ENCODE measurements around the gene EXO1. TPM values are rescaled to one million over a fixed set of nuclear protein-coding genes. Genes with fewer than 3 reads are reported as not detected.
"Not testable (repeated sequence)": the region's sequence is repeated elsewhere in the genome, so short reads cannot be mapped to it uniquely, and the experiment has no call there.

Gene EXO1
- total RNA-seq, 6 donors from 2014 or later, result 0.59 to 4.3 (median 1.8) TPM; not detected in 1

DNA sequence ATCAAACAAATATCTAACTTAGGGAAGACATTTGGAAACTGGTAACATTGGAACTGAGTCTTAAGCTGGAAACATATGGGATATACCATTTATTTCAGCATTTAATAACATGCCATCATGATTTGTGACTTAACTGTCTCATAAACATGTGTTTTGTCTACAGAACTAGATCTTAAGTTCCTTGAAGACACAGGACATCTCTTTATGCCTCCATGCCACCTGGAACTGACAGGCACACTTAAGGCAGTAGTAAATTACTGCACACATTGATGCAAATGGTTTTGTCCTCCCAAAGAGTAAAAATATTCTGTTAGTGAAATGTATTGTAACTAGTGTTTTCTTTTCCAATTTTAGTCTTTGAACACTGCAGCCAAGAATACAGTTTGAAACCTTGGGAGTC lies 1.6 kb upstream of the EXO1 start:
- ATAC-seq (ENCODE audit: low FRiP score in 2 of 2), result no peak
- H3K9me3 ChIP-seq, result no peaks in the 10 kb centered on the region
- no peak for TF ChIP-seq POLR2AphosphoS5 (IDR thresholded peaks at IDR 0.05)
- no peak for TF ChIP-seq POLR2A (IDR thresholded peaks at IDR 0.05)

DNA sequence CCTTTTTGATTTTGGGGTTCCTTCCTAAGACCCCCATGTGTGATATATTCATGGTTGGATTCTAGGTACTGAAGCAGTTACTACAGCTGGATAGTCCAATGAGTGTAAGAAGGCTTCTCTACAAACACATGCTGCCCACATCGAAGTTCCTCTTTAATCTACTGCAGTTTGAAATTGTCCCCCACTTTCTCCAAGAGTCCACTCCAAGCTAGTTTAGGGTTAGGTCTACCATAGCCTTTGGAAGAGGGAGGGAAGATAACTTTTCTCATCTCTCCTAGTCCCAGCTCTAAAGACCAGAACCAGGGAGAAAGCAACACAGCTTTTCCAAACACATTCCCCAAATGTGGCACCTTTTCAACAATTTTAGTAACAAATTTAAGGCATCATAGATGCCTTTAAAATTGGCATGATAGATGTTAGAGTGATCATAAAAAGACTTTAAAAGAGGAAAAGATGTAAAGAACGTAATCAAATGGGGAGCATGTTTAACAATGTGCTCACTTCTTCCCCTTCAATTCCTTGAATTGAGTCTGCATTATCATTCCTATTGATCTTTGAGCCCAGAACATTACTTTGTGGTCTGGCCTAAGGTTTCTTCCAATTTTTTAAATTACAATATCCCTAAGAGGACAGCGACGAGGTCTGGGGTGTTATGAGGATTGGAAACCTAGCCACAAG lies 1.0 kb upstream of the EXO1 start:
- Histone ChIP-seq H3K9me3 (no peaks in the 10 kb centered on the region), H3K27me3 (no peaks in the 10 kb centered on the region), H3K4me3 (peak overlapping the region in 3 of 4 donors; percentile 72 to 81 (median 79)), H3K27ac (peak overlapping the region in 3 of 4 donors; percentile 97 to 99 (median 99)), H3K36me3 (no peaks in the 10 kb centered on the region), H3K4me1 (peaks cover 4 to 17% (median 7%) of the 10 kb centered on the region in 4 donors)
- WGBS, 2 donors, result 75 to 89% methylated on average over 4 of the region's 4 CpGs
- ATAC-seq (ENCODE audit: low FRiP score in 2 of 2) (no peak), DNase-seq (no peak)
- TF ChIP-seq EP300 (IDR thresholded peaks at IDR 0.05) (no peak), POLR2AphosphoS5 (IDR thresholded peaks at IDR 0.05) (no peak), POLR2A (IDR thresholded peaks at IDR 0.05) (no peak), CTCF (IDR thresholded peaks at IDR 0.05) (no peak)

More for the DNA sequence above, 1.6 kb upstream of the EXO1 start:
- Histone ChIP-seq H3K36me3 (no peaks in the 10 kb centered on the region), H3K4me3 (no peak overlapping the region), H3K27me3 (no peaks in the 10 kb centered on the region), H3K27ac (no peak overlapping the region), H3K4me1 (peaks cover 4 to 17% (median 7%) of the 10 kb centered on the region in 4 donors)
- no peak for DNase-seq

DNA sequence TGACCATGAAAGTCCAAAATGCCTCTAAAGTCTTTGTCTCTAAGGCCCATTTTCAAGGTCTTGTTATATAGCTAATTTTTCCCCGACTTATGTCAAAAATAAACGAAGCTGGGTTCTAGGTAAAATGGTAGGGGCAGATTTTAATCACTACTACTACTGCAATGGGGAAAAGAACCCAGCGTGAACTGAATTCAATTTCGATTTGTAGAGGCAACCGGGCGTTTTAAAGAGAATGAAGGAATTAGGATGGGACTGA lies 536 bp upstream of the EXO1 start:
- TF ChIP-seq POLR2AphosphoS5 (IDR thresholded peaks at IDR 0.05) (no peak), EP300 (IDR thresholded peaks at IDR 0.05) (no peak), CTCF (IDR thresholded peaks at IDR 0.05) (no peak), POLR2A (IDR thresholded peaks at IDR 0.05) (no peak)
- ATAC-seq (ENCODE audit: low FRiP score in 2 of 2), result no peak
- Histone ChIP-seq H3K36me3 (no peaks in the 10 kb centered on the region), H3K4me1 (peaks cover 4 to 17% (median 7%) of the 10 kb centered on the region in 4 donors), H3K27me3 (no peaks in the 10 kb centered on the region), H3K27ac (peak overlapping the region; percentile 95 to 99 (median 98)), H3K9me3 (no peaks in the 10 kb centered on the region), H3K4me3 (peak overlapping the region; percentile 72 to 81 (median 78))
- WGBS, 2 donors, result 9 to 16% methylated on average over 6 of the region's 6 CpGs
- DNase-seq, result no peak

DNA sequence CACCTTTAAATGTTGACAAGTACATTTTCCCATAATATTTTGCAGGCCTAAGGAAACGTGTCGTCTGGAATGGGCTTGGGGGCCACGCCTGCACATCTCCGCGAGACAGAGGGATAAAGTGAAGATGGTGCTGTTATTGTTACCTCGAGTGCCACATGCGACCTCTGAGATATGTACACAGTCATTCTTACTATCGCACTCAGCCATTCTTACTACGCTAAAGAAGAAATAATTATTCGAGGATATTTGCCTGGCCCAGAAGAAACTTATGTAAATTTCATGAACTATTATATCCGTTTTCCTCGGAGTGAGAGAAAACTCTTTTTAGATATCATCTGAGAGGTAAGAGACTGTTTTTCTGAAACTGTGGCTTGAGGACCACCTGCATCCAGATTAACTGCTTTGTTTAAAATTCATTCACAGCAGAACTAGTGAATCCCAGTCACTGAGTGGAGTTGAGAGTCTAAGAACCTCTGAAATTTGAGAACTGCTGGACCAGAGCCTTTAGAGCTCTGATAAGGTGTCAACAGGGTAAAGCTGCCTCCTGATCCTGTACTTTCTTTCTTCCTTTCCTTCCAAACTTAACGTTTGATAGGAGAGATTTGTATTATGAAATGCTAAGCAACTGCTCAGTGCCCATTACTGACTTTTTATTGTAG lies 811 bp downstream of the EXO1 start:
- Histone ChIP-seq H3K4me1 (peaks cover 4 to 17% (median 7%) of the 10 kb centered on the region in 4 donors), H3K36me3 (no peaks in the 10 kb centered on the region), H3K4me3 (peak overlapping the region in 3 of 4 donors; percentile 72 to 81 (median 79)), H3K27me3 (no peaks in the 10 kb centered on the region), H3K27ac (no peak overlapping the region), H3K9me3 (no peaks in the 10 kb centered on the region)
- ATAC-seq (ENCODE audit: low FRiP score in 2 of 2), result no peak
- TF ChIP-seq POLR2A (IDR thresholded peaks at IDR 0.05) (no peak), POLR2AphosphoS5 (IDR thresholded peaks at IDR 0.05) (no peak), EP300 (IDR thresholded peaks at IDR 0.05) (no peak), CTCF (IDR thresholded peaks at IDR 0.05) (no peak)
- WGBS, 2 donors, result 9 to 11% methylated on average over 13 of the region's 13 CpGs
- no peak for DNase-seq

DNA sequence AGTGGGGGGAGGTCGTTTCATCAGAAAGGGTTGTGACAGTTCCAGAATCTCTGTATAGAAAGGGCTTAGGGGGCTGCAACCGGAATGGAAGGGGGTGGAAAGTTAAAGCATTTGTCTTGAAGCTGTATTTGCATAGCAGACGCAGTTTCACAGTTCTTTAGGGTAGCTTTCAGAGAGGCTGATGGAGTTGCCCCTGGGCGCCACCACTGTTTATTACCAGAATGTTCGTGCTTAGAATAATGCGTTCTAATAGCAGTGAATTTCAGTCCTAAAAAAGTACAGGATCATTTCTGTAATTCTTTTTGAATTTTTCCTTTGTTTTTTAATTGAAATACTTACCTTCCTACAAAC lies 1.3 kb downstream of the EXO1 start:
- DNase-seq (no peak), ATAC-seq (ENCODE audit: low FRiP score in 2 of 2) (no peak)
- Histone ChIP-seq H3K36me3 (no peaks in the 10 kb centered on the region), H3K27me3 (no peaks in the 10 kb centered on the region), H3K9me3 (no peaks in the 10 kb centered on the region), H3K4me3 (no peak overlapping the region), H3K4me1 (peaks cover 4 to 17% (median 7%) of the 10 kb centered on the region in 4 donors), H3K27ac (no peak overlapping the region)
- TF ChIP-seq POLR2AphosphoS5 (IDR thresholded peaks at IDR 0.05), result no peak
- no peak for TF ChIP-seq POLR2A (IDR thresholded peaks at IDR 0.05)
- TF ChIP-seq EP300 (IDR thresholded peaks at IDR 0.05), result no peak
- TF ChIP-seq CTCF (IDR thresholded peaks at IDR 0.05), result no peak
- WGBS, 2 donors, result 59 to 61% methylated on average over 6 of the region's 6 CpGs

DNA sequence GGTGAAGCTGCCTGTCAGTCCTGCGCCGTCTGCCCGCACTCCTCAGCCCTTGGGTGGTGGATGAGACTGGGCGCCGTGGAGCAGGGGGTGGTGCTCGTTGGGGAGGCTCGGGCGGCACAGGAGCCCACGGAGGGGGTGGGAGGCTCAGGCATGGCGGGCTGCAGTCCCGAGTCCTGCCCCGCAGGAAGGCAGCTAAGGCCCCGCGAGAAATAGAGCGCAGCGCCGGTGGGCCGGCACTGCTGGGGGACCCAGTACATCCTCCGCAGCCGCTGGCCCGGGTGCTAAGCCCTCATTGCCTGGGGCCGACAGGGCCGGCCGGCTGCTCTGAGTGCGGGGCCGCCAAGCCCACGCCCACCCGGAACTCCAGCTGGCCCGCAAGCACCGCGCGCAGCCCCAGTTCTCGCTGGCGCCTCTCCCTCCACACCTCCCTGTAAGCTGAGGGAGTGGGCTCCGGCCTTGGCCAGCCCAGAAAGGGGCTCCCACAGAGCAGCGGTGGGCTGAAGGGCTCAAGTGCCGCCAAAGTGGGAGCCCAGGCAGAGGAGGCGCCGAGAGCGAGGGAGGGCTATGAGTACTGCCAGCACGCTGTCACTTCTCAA lies 7.6 kb downstream of the EXO1 start:
- 96% methylated on average over 21 to 39 of the region's 41 CpGs for WGBS, 2 donors
- DNase-seq, result peak in 1 of 2 donors; percentile 83
- ATAC-seq (ENCODE audit: low FRiP score in 2 of 2), result not testable (repeated sequence)

More for the DNA sequence above, 7.6 kb downstream of the EXO1 start:
- H3K4me1 ChIP-seq, H3K36me3 ChIP-seq, H3K9me3 ChIP-seq, H3K27me3 ChIP-seq, H3K4me3 ChIP-seq, H3K27ac ChIP-seq: not testable (repeated sequence)

All from upper lobe of left lung (tissue), 6 donors.